LNCaP clone FGC (cell line): ENCODE measurements around the gene SCN3B.

ENCODE experiments used
- DNase-seq: peaks from one replicate; pipeline ENCODE4 v3.0.0-alpha.2; 2011; ENCODE audit warnings: low read depth
- H3K4me3 ChIP-seq: 2 replicates; pipeline ENCODE4 v1.5.1; 2011; ENCODE audit warnings: mild to moderate bottlenecking, low read depth, low read length, control low read depth
- CTCF ChIP-seq: IDR thresholded peaks from 2 replicates; pipeline ENCODE4 v1.5.1; 2012; ENCODE audit warnings: mild to moderate bottlenecking; ENCODE audit not compliant: control insufficient read depth, insufficient read depth; ENCODE audit errors: extremely low read depth

SCN3B gene

GRCh38 chr11:123659311-123659710, 4.9 kb upstream of the SCN3B start:
- no peak overlapping the region for H3K4me3 ChIP-seq
- no peak for TF ChIP-seq CTCF
- no peak for DNase-seq

GRCh38 chr11:123653827-123654565, 428 bp downstream of the SCN3B start:
- peak overlapping the region; percentile 40 for H3K4me3 ChIP-seq
- TF ChIP-seq CTCF = no peak
- DNase-seq = no peak

GRCh38 chr11:123653483-123653826, 969 bp downstream of the SCN3B start:
- TF ChIP-seq CTCF = no peak
- DNase-seq = no peak
- H3K4me3 ChIP-seq = no peak overlapping the region

GRCh38 chr11:123652599-123652998, 1.8 kb downstream of the SCN3B start:
- TF ChIP-seq CTCF = no peak
- H3K4me3 ChIP-seq = no peak overlapping the region
- DNase-seq = no peak

GRCh38 chr11:123650901-123651300, 3.5 kb downstream of the SCN3B start:
- DNase-seq = no peak
- no peak for TF ChIP-seq CTCF
- H3K4me3 ChIP-seq = no peak overlapping the region

GRCh38 chr11:123645286-123645975, 9.0 kb downstream of the SCN3B start:
- TF ChIP-seq CTCF = no peak
- no peak for DNase-seq
- no peak overlapping the region for H3K4me3 ChIP-seq
